DOHH2 (cell line): Measurements from ENCODE around the gene NPIPA8.
"Not testable (repeated sequence)": the region's sequence is repeated elsewhere in the genome, so short reads cannot be mapped to it uniquely, and the experiment has no call there.

Experiments
- CTCF ChIP-seq: fragments of 200-600 bp; sonication (generic); IDR thresholded peaks from one replicate; pipeline ENCODE4 v1.5.1; 2014; ENCODE audit warnings: antibody characterized with exemption, mild to moderate bottlenecking, low read depth, low read length; ENCODE audit not compliant: poor library complexity, severe bottlenecking
- EZH2phosphoT487 ChIP-seq: fragments of 200-600 bp; sonication (generic); IDR thresholded peaks from 2 replicates; pipeline ENCODE4 v1.6.1; 2017; ENCODE audit warnings: borderline replicate concordance, mild to moderate bottlenecking, antibody characterized with exemption, low read length, moderate library complexity, mixed read lengths

GRCh38 chr16:18384869-18385268 lies 48.3 kb upstream of the NPIPA8 start:
- TF ChIP-seq CTCF, EZH2phosphoT487: not testable (repeated sequence)
